ENCODE results near the gene MOB3A.

- no peak for TF ChIP-seq FOXK2 (IDR thresholded peaks at IDR 0.05)
- TF ChIP-seq SP1 (IDR thresholded peaks at IDR 0.05), result no peak
Measured at GRCh38 chr19:2113439-2114211, 17.5 kb upstream of the MOB3A start.

Measured in HEK293T (cell line).